WTC11 (cell line): ENCODE results near the gene COL6A3. TPM values are rescaled to one million over a fixed set of nuclear protein-coding genes. Genes with fewer than 3 reads are reported as not detected.

Source experiments
- ATAC-seq: fragments of 200-7000 bp; cut with Tn5 transposase; 2 replicates; pipeline ENCODE4 v1.10.0; 2021; ENCODE audit warnings: mild to moderate bottlenecking, moderate library complexity
- CTCF ChIA-PET: fragments of 300-600 bp; sonication (Branson Sonifier 250); formaldehyde crosslinking; loops from one replicate; lab custom pipeline; 2021; ENCODE audit warnings: antibody characterized with exemption; lab: Charles Lee
- POLR2A ChIA-PET: fragments of 350-600 bp; sonication (Branson Sonifier 250); formaldehyde crosslinking; loops from one replicate; lab custom pipeline; 2021; ENCODE audit warnings: antibody characterized with exemption; lab: Charles Lee
- DNase-seq: peaks from one replicate; pipeline ENCODE4 v3.0.0; 2021; ENCODE audit warnings: low spot score
- H3K27ac Mint-ChIP-seq: 2 replicates; pipeline ENCODE4 v1.8.0; 2021; ENCODE audit warnings: mixed read lengths
- H3K27me3 Mint-ChIP-seq: 2 replicates; pipeline ENCODE4 v1.8.0; 2021; ENCODE audit warnings: low read depth, mild to moderate bottlenecking, moderate library complexity, mixed read lengths
- H3K36me3 Mint-ChIP-seq: 2 replicates; pipeline ENCODE4 v1.8.0; 2021; ENCODE audit warnings: mixed read lengths
- H3K4me1 Mint-ChIP-seq: 2 replicates; pipeline ENCODE4 v1.8.0; 2022; ENCODE audit warnings: mixed read lengths
- H3K4me3 Mint-ChIP-seq: 2 replicates; pipeline ENCODE4 v1.8.0; 2021; ENCODE audit warnings: mild to moderate bottlenecking, moderate library complexity, mixed read lengths
- H3K9me3 Mint-ChIP-seq: 2 replicates; pipeline ENCODE4 v1.8.0; 2021; ENCODE audit warnings: mixed read lengths
- CREM ChIP-seq: sonication (generic); formaldehyde crosslinking; IDR thresholded peaks from 2 replicates; pipeline ENCODE4 v1.8.1; 2022; ENCODE audit warnings: mild to moderate bottlenecking, missing genetic modification reagents, moderate library complexity
- ETV6 ChIP-seq: sonication (generic); formaldehyde crosslinking; IDR thresholded peaks from 2 replicates; pipeline ENCODE4 v1.8.1; 2022; ENCODE audit warnings: mild to moderate bottlenecking, missing genetic modification reagents
- JAZF1 ChIP-seq: fragments of 250-450 bp; sonication (Bioruptor Pico); IDR thresholded peaks from 2 replicates; pipeline ENCODE4 v1.9.0; 2021; ENCODE audit warnings: moderate library complexity, mild to moderate bottlenecking, inconsistent platforms
- JUN ChIP-seq: sonication (generic); formaldehyde crosslinking; IDR thresholded peaks from 2 replicates; pipeline ENCODE4 v1.8.0; 2023; ENCODE audit warnings: mild to moderate bottlenecking, missing genetic modification reagents
- NFATC4 ChIP-seq: fragments of 250-450 bp; sonication (Bioruptor Pico); IDR thresholded peaks from 2 replicates; pipeline ENCODE4 v1.9.0; 2021; ENCODE audit warnings: mild to moderate bottlenecking
- NFE2L1 ChIP-seq: sonication (generic); formaldehyde crosslinking; IDR thresholded peaks from 2 replicates; pipeline ENCODE4 v1.8.1; 2023; ENCODE audit warnings: missing genetic modification reagents
- NR2C2 ChIP-seq: sonication (generic); formaldehyde crosslinking; IDR thresholded peaks from 2 replicates; pipeline ENCODE4 v1.8.0; 2022; ENCODE audit warnings: mild to moderate bottlenecking, missing genetic modification reagents
- NR3C1 ChIP-seq: sonication (generic); formaldehyde crosslinking; conservative IDR thresholded peaks from 2 replicates; pipeline ENCODE4 v1.8.1; 2023; ENCODE audit warnings: low read depth, mild to moderate bottlenecking, missing genetic modification reagents
- PRRX2 ChIP-seq: fragments of 250-450 bp; sonication (Bioruptor Pico); IDR thresholded peaks from 2 replicates; pipeline ENCODE4 v1.8.0; 2021; ENCODE audit warnings: mild to moderate bottlenecking
- SP1 ChIP-seq: sonication (generic); formaldehyde crosslinking; conservative IDR thresholded peaks from 2 replicates; pipeline ENCODE4 v1.8.1; 2022; ENCODE audit warnings: missing genetic modification reagents
- TCF7 ChIP-seq: sonication (generic); formaldehyde crosslinking; IDR thresholded peaks from 2 replicates; pipeline ENCODE4 v1.8.0; 2022; ENCODE audit warnings: mild to moderate bottlenecking, low read depth, missing genetic modification reagents, moderate library complexity
- ZBTB21 ChIP-seq: sonication (generic); formaldehyde crosslinking; IDR thresholded peaks from 2 replicates; pipeline ENCODE4 v1.8.1; 2023; ENCODE audit warnings: mild to moderate bottlenecking, missing genetic modification reagents, borderline replicate concordance
- ZNF219 ChIP-seq: sonication (generic); formaldehyde crosslinking; IDR thresholded peaks from 2 replicates; pipeline ENCODE4 v1.8.0; 2023; ENCODE audit warnings: missing genetic modification reagents, mild to moderate bottlenecking, borderline replicate concordance
- ZNF671 ChIP-seq: fragments of 250-450 bp; sonication (Bioruptor Pico); IDR thresholded peaks from 2 replicates; pipeline ENCODE4 v1.8.0; 2021; ENCODE audit warnings: mild to moderate bottlenecking
- total RNA-seq: library from RNA; stranded (reverse); gene quantifications from 3 replicates; pipeline ENCODE4 v1.2.3, GENCODE V29; 2021
- TF ChIP-seq, protein P1 (sequence below): sonication (generic); formaldehyde crosslinking; IDR thresholded peaks from 2 replicates; pipeline ENCODE4 v1.8.0; 2023; ENCODE audit warnings: missing genetic modification reagents, mild to moderate bottlenecking, borderline replicate concordance
- TF ChIP-seq, protein P2 (sequence below): sonication (generic); formaldehyde crosslinking; IDR thresholded peaks from 2 replicates; pipeline ENCODE4 v1.8.0; 2022; ENCODE audit warnings: mild to moderate bottlenecking, missing genetic modification reagents
- TF ChIP-seq, protein P3 (sequence below): sonication (generic); formaldehyde crosslinking; IDR thresholded peaks from 2 replicates; pipeline ENCODE4 v1.8.1; 2022; ENCODE audit warnings: low read depth, mild to moderate bottlenecking, moderate library complexity, missing genetic modification reagents, borderline replicate concordance
- TF ChIP-seq, protein P4 (sequence below): fragments of 250-450 bp; sonication (Bioruptor Pico); conservative IDR thresholded peaks from 2 replicates; pipeline ENCODE4 v1.9.0; 2021; ENCODE audit warnings: mild to moderate bottlenecking
- TF ChIP-seq, protein P5 (sequence below): sonication (generic); formaldehyde crosslinking; IDR thresholded peaks from 2 replicates; pipeline ENCODE4 v1.8.1; 2022; ENCODE audit warnings: missing genetic modification reagents, borderline replicate concordance
- TF ChIP-seq, protein P6 (sequence below): sonication (generic); formaldehyde crosslinking; conservative IDR thresholded peaks from 2 replicates; pipeline ENCODE4 v1.8.1; 2022; ENCODE audit warnings: mild to moderate bottlenecking, missing genetic modification reagents
- TF ChIP-seq, protein P7 (sequence below): sonication (generic); formaldehyde crosslinking; IDR thresholded peaks from 2 replicates; pipeline ENCODE4 v1.8.0; 2022; ENCODE audit warnings: mild to moderate bottlenecking, missing genetic modification reagents
- TF ChIP-seq, protein P8 (sequence below): sonication (generic); formaldehyde crosslinking; IDR thresholded peaks from 2 replicates; pipeline ENCODE4 v1.8.1; 2023; ENCODE audit warnings: mild to moderate bottlenecking, missing genetic modification reagents

COL6A3 gene
- total RNA-seq, 1 experiment from 2014 or later, result 2.6 TPM

DNA sequence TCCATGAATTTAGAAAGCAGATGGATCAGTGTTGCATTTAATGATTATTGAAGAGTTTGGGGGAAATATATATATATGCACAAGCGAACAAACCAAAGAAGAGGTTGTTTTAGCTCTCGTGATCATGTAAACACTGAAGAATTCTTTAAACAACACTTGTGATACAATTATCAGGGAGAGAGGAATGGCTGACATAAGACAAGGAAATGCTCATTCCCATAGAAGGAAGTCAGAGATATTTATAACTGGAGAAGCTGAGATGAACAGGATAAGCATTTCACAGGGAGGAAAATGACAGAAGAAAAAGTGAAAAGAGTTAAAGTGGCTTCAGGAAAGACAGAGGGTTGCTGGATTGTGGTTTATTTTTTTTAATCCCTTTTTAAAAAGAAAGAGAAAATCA, 10.6 kb upstream of the COL6A3 start:
- Mint-ChIP-seq H3K4me1 (peaks cover 9% of the 10 kb centered on the region), H3K4me3 (no peak overlapping the region), H3K9me3 (no peaks in the 10 kb centered on the region), H3K36me3 (no peaks in the 10 kb centered on the region), H3K27ac (no peak overlapping the region), H3K27me3 (peaks cover 42% of the 10 kb centered on the region)
- ATAC-seq, result no peak
- POLR2A ChIA-PET, result no interaction called here
- CTCF ChIA-PET, result interaction anchor here (0.6 to 1.8 kb wide), 3 partner anchors 27 to 881 kb away, joined by 3 to 5 read pairs (median 4); no protein-coding TSS in a partner anchor
- DNase-seq, result no peak
- TF ChIP-seq JAZF1 (CRISPR knock-in tag) (no peak), JUN (CRISPR knock-in tag) (no peak), NFE2L1 (CRISPR knock-in tag) (no peak), ZNF219 (CRISPR knock-in tag) (no peak), NFATC4 (CRISPR knock-in tag) (no peak)
- TF ChIP-seq, protein P1, sequence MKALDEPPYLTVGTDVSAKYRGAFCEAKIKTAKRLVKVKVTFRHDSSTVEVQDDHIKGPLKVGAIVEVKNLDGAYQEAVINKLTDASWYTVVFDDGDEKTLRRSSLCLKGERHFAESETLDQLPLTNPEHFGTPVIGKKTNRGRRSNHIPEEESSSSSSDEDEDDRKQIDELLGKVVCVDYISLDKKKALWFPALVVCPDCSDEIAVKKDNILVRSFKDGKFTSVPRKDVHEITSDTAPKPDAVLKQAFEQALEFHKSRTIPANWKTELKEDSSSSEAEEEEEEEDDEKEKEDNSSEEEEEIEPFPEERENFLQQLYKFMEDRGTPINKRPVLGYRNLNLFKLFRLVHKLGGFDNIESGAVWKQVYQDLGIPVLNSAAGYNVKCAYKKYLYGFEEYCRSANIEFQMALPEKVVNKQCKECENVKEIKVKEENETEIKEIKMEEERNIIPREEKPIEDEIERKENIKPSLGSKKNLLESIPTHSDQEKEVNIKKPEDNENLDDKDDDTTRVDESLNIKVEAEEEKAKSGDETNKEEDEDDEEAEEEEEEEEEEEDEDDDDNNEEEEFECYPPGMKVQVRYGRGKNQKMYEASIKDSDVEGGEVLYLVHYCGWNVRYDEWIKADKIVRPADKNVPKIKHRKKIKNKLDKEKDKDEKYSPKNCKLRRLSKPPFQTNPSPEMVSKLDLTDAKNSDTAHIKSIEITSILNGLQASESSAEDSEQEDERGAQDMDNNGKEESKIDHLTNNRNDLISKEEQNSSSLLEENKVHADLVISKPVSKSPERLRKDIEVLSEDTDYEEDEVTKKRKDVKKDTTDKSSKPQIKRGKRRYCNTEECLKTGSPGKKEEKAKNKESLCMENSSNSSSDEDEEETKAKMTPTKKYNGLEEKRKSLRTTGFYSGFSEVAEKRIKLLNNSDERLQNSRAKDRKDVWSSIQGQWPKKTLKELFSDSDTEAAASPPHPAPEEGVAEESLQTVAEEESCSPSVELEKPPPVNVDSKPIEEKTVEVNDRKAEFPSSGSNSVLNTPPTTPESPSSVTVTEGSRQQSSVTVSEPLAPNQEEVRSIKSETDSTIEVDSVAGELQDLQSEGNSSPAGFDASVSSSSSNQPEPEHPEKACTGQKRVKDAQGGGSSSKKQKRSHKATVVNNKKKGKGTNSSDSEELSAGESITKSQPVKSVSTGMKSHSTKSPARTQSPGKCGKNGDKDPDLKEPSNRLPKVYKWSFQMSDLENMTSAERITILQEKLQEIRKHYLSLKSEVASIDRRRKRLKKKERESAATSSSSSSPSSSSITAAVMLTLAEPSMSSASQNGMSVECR (CRISPR knock-in tag), result no peak
- TF ChIP-seq, protein P2, sequence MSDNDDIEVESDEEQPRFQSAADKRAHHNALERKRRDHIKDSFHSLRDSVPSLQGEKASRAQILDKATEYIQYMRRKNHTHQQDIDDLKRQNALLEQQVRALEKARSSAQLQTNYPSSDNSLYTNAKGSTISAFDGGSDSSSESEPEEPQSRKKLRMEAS (CRISPR knock-in tag), result no peak
- TF ChIP-seq, protein P3, sequence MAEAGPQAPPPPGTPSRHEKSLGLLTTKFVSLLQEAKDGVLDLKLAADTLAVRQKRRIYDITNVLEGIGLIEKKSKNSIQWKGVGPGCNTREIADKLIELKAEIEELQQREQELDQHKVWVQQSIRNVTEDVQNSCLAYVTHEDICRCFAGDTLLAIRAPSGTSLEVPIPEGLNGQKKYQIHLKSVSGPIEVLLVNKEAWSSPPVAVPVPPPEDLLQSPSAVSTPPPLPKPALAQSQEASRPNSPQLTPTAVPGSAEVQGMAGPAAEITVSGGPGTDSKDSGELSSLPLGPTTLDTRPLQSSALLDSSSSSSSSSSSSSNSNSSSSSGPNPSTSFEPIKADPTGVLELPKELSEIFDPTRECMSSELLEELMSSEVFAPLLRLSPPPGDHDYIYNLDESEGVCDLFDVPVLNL (CRISPR knock-in tag), result no peak

DNA sequence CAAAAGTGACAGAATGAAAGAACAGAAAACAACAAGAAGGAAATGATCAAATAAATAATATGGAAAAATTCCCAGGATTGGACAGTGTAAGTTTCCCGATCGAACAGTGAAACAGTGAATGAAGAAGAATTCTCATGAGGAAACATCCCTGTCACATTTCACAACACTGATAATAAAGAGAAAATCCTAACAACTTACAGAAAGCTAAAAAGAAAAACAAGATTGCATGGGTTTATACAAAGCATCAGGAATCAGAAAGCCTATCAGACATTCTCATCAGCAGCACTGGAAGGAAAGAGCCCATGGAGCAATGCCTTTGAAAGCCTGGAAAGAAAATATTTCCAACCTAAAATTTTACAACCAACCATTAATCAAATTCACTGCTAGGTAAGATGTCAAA, 9.9 kb upstream of the COL6A3 start:
- H3K9me3 Mint-ChIP-seq, result no peaks in the 10 kb centered on the region
- CTCF ChIA-PET, result interaction anchor here (1.2 to 1.8 kb wide), 2 partner anchors 28 to 148 kb away, joined by 3 to 5 read pairs; no protein-coding TSS in a partner anchor
- POLR2A ChIA-PET, result no interaction called here
- TF ChIP-seq CREM (CRISPR knock-in tag) (no peak), PRRX2 (CRISPR knock-in tag) (no peak), ZNF671 (CRISPR knock-in tag) (no peak), ZBTB21 (CRISPR knock-in tag) (no peak), SP1 (CRISPR knock-in tag) (no peak), ETV6 (CRISPR knock-in tag) (no peak), NR2C2 (CRISPR knock-in tag) (no peak), NR3C1 (CRISPR knock-in tag) (no peak), TCF7 (CRISPR knock-in tag) (no peak)
- TF ChIP-seq, protein P4, sequence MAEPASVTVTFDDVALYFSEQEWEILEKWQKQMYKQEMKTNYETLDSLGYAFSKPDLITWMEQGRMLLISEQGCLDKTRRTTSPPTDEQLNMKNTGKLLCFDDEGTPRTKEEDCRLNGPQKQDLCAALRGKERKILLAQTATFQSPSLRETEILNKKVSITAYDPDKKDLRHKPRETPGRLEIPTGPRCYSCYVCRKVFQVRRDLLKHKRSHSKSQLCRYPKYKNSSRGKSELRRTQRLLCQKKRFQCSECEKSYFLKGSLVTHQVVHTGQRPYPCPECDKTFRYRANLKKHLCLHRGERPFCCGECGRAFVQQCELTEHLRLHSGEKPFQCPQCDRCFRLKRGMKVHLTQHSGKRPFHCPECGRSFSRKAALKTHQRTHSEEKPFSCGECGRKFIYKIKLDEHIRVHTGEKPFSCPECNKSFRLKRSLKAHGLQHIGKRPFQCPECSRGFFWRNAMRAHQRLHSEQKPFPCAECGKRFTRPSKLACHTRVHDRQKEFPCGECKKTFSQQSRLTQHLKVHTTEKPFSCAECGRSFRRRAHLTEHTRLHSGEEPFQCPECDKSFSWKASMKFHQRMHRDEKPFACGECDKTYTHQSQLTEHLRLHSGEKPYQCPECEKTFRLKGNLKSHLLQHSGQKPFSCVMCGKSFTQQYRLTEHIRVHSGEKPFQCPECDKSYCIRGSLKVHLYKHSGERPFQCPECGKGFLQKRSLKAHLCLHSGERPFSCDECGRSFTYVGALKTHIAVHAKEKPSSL (CRISPR knock-in tag), result no peak
- TF ChIP-seq, protein P5, sequence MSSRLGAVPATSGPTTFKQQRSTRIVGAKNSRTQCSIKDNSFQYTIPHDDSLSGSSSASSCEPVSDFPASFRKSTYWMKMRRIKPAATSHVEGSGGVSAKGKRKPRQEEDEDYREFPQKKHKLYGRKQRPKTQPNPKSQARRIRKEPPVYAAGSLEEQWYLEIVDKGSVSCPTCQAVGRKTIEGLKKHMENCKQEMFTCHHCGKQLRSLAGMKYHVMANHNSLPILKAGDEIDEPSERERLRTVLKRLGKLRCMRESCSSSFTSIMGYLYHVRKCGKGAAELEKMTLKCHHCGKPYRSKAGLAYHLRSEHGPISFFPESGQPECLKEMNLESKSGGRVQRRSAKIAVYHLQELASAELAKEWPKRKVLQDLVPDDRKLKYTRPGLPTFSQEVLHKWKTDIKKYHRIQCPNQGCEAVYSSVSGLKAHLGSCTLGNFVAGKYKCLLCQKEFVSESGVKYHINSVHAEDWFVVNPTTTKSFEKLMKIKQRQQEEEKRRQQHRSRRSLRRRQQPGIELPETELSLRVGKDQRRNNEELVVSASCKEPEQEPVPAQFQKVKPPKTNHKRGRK (CRISPR knock-in tag), result no peak
- TF ChIP-seq, protein P6, sequence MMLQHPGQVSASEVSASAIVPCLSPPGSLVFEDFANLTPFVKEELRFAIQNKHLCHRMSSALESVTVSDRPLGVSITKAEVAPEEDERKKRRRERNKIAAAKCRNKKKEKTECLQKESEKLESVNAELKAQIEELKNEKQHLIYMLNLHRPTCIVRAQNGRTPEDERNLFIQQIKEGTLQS (CRISPR knock-in tag), result no peak
- TF ChIP-seq, protein P7, sequence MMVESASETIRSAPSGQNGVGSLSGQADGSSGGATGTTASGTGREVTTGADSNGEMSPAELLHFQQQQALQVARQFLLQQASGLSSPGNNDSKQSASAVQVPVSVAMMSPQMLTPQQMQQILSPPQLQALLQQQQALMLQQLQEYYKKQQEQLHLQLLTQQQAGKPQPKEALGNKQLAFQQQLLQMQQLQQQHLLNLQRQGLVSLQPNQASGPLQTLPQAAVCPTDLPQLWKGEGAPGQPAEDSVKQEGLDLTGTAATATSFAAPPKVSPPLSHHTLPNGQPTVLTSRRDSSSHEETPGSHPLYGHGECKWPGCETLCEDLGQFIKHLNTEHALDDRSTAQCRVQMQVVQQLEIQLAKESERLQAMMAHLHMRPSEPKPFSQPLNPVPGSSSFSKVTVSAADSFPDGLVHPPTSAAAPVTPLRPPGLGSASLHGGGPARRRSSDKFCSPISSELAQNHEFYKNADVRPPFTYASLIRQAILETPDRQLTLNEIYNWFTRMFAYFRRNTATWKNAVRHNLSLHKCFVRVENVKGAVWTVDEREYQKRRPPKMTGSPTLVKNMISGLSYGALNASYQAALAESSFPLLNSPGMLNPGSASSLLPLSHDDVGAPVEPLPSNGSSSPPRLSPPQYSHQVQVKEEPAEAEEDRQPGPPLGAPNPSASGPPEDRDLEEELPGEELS (CRISPR knock-in tag), result no peak
- TF ChIP-seq, protein P8, sequence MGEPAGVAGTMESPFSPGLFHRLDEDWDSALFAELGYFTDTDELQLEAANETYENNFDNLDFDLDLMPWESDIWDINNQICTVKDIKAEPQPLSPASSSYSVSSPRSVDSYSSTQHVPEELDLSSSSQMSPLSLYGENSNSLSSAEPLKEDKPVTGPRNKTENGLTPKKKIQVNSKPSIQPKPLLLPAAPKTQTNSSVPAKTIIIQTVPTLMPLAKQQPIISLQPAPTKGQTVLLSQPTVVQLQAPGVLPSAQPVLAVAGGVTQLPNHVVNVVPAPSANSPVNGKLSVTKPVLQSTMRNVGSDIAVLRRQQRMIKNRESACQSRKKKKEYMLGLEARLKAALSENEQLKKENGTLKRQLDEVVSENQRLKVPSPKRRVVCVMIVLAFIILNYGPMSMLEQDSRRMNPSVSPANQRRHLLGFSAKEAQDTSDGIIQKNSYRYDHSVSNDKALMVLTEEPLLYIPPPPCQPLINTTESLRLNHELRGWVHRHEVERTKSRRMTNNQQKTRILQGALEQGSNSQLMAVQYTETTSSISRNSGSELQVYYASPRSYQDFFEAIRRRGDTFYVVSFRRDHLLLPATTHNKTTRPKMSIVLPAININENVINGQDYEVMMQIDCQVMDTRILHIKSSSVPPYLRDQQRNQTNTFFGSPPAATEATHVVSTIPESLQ (CRISPR knock-in tag), result no peak

More for the DNA sequence above, 9.9 kb upstream of the COL6A3 start:
- no peak overlapping the region for H3K4me3 Mint-ChIP-seq
- H3K27me3 Mint-ChIP-seq, result peaks cover 46% of the 10 kb centered on the region
- no peak for DNase-seq
- peaks cover 9% of the 10 kb centered on the region for H3K4me1 Mint-ChIP-seq
- ATAC-seq, result no peak
- H3K27ac Mint-ChIP-seq, result no peak overlapping the region
- no peaks in the 10 kb centered on the region for H3K36me3 Mint-ChIP-seq
